ENCODE measurements around the gene SLC9C2.
"Not testable (repeated sequence)": the region's sequence is repeated elsewhere in the genome, so short reads cannot be mapped to it uniquely, and the experiment has no call there.

SLC9C2 gene

DNA sequence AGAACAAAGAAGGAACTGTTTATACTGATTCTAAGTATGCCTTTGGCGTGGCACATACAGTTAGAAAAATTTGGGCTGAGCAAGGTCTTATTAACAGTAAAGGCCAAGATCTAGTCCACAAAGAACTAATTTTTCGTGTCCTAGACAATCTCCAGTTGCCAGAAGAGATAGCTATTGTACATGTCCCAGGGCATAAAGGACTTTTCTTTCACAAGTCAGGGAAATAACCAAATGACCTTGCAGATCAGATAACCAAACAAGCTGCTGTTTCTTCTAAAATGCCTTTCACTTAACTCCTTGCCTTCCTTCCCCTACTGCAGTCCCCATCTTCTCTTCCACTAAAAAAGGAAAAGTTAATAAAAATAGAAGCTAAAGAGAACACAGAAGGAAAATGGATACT, 36.2 kb upstream of the SLC9C2 start:
- H3K27ac ChIP-seq, result no peak overlapping the region

DNA sequence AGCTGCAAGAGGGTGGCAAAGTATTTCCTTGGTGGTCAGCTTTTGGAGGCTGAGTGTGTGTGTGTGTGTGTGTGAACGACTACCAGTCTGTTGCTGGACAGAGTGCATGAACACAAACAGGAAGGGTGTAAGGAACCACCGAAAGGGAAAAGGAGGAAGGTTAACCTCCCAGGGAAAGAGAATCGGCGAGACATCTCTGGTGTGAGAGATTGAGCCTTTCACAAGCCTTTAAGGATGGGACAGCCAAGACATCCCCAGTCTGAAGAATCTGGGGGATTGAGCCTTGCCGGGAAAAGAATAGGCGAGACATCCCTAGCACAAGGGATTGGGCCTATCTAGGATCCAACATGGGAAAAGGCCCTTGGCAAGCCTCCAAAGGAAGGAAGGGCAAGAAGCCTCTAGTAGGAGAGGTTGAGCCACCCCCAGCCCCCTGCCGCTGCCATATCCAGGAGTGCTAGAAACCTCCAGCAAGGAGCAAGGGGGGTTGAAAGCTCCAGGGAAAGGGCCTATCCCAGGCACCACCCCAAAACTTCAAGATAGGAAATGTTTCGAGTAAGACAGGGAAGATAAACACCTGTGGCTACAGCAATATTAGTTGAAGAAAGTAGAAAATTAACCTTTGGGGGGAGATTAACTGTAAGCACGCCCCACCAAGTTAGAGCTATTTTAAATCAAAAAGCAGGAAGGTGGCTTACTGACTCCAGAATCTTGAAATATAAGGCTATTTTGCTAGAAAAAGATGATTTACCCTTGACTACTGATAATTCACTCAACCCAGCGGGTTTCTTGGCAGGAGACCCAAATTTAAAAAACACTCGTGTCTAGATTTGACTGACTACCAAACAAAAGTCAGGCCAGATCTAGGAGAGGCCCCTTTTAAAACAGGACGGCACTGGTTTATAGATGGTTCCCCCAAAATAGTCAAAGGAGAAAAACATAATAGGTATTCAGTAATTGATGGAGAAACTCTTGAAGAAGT, 35.5 kb upstream of the SLC9C2 start:
- Histone ChIP-seq H3K4me2 (no peak overlapping the region), H3K79me2 (ENCODE audit: insufficient read depth, low read depth) (no peaks in the 10 kb centered on the region), H3K4me3 (IDR thresholded peaks at IDR 0.05; ENCODE audit: insufficient read depth, low read depth, low read length) (no peak overlapping the region), H3K27me3 (ENCODE audit: insufficient read depth, low read depth) (no peaks in the 10 kb centered on the region), H3K27ac (no peak overlapping the region), H4K20me1 (ENCODE audit: insufficient read depth) (no peaks in the 10 kb centered on the region), H3K4me1 (ENCODE audit: low read depth, poor library complexity, severe bottlenecking) (no peaks in the 10 kb centered on the region), H3K36me3 (ENCODE audit: insufficient read depth) (no peaks in the 10 kb centered on the region), H2AFZ (ENCODE audit: low read depth) (no peak overlapping the region), H3K9ac (no peak overlapping the region)
- TF ChIP-seq, protein P1, sequence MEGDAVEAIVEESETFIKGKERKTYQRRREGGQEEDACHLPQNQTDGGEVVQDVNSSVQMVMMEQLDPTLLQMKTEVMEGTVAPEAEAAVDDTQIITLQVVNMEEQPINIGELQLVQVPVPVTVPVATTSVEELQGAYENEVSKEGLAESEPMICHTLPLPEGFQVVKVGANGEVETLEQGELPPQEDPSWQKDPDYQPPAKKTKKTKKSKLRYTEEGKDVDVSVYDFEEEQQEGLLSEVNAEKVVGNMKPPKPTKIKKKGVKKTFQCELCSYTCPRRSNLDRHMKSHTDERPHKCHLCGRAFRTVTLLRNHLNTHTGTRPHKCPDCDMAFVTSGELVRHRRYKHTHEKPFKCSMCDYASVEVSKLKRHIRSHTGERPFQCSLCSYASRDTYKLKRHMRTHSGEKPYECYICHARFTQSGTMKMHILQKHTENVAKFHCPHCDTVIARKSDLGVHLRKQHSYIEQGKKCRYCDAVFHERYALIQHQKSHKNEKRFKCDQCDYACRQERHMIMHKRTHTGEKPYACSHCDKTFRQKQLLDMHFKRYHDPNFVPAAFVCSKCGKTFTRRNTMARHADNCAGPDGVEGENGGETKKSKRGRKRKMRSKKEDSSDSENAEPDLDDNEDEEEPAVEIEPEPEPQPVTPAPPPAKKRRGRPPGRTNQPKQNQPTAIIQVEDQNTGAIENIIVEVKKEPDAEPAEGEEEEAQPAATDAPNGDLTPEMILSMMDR (conservative IDR thresholded peaks at IDR 0.05; ENCODE audit: low read depth, low read length), result no peak

More for the DNA sequence above, 36.2 kb upstream of the SLC9C2 start:
- no peaks in the 10 kb centered on the region for H4K20me1 ChIP-seq (ENCODE audit: insufficient read depth)
- H3K9ac ChIP-seq, result no peak overlapping the region
- H3K79me2 ChIP-seq (ENCODE audit: insufficient read depth, low read depth), result no peaks in the 10 kb centered on the region
- H2AFZ ChIP-seq (ENCODE audit: low read depth), result no peak overlapping the region
- H3K27me3 ChIP-seq (ENCODE audit: insufficient read depth, low read depth), result no peaks in the 10 kb centered on the region
- H3K4me2 ChIP-seq, result no peak overlapping the region
- no peaks in the 10 kb centered on the region for H3K4me1 ChIP-seq (ENCODE audit: low read depth, poor library complexity, severe bottlenecking)
- TF ChIP-seq, protein P1 (conservative IDR thresholded peaks at IDR 0.05; ENCODE audit: low read depth, low read length), result no peak
- no peaks in the 10 kb centered on the region for H3K36me3 ChIP-seq (ENCODE audit: insufficient read depth)
- H3K4me3 ChIP-seq (IDR thresholded peaks at IDR 0.05; ENCODE audit: insufficient read depth, low read depth, low read length), result no peak overlapping the region

DNA sequence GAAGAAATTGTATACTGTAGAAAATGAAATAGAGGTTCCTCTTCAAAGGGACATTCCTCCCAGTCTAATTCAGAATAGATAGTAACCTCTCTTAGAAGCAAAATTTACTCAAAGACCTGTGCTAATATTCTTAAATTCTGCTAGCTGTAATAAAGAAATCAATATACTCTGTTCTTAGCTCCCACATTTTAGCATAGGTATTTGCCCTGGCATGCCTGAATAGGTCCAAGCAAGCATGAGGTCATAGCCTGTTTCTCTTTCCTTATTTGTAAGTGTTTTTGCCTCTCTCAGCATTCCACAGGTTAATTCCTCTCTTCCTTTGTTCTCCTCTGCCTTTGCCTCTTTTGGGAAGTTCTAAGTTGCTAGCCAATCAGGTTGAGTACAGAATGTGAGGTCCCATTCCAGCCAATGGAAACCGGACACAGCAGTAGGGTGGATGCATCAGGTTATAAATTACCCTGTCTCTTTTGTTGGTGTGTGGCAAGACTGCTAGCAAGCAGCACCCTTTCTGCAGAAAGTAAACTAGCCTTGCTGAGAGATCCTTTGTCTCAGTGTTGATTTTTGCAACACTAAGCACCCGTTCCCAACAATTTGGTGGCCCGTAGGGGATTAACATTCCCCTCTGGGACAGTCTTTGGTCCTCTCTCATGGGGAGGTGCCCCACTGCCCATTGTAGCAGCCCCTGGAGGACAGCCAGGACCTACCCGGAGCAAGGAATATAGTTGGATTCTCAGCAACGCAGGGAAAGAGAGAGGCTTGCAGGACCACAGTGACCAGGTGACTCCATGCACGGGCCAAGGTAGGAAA, 34.6 kb upstream of the SLC9C2 start:
- not testable (repeated sequence) for H3K27ac ChIP-seq; H3K27me3 ChIP-seq (ENCODE audit: insufficient read depth, low read depth); H3K4me1 ChIP-seq (ENCODE audit: low read depth, poor library complexity, severe bottlenecking); H2AFZ ChIP-seq (ENCODE audit: low read depth); H4K20me1 ChIP-seq (ENCODE audit: insufficient read depth); H3K79me2 ChIP-seq (ENCODE audit: insufficient read depth, low read depth); H3K4me2 ChIP-seq; H3K36me3 ChIP-seq (ENCODE audit: insufficient read depth); H3K9ac ChIP-seq; H3K4me3 ChIP-seq (IDR thresholded peaks at IDR 0.05; ENCODE audit: insufficient read depth, low read depth, low read length)

DNA sequence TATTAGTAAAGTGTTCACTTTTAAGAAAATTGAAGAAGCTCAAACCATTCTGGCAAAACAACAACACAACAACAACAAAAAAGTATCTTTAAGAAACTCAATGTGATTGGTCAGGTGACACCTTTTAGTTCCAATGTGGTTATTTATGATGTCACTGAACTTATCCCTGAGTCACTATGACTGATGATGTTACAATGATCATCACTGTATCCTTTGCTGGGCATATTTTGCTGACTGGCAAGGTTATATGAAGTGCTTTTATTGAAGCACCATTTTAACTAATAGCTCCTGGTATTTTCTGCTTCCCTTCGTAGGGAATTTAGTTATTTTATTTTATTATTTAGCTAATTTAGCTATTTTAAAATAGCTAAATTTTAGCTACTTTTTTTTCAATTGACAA, 32.2 kb upstream of the SLC9C2 start, which contains the start of gene TEX50:
Gene TEX50 (plus strand): TSS at position 223 of the 400 bp plus-strand sequence. CDS start 184 bp downstream, outside the sequence.
- Histone ChIP-seq H3K27ac (no peak within 1 kb of the TSS), H3K9ac (no peak within 1 kb of the TSS), H3K27me3 (ENCODE audit: insufficient read depth, low read depth) (no peaks in the 10 kb centered on the region), H3K4me3 (IDR thresholded peaks at IDR 0.05; ENCODE audit: insufficient read depth, low read depth, low read length) (no peak within 1 kb of the TSS), H4K20me1 (ENCODE audit: insufficient read depth) (no peaks in the 10 kb centered on the region), H3K4me2 (no peak within 1 kb of the TSS), H2AFZ (ENCODE audit: low read depth) (no peak within 1 kb of the TSS), H3K4me1 (ENCODE audit: low read depth, poor library complexity, severe bottlenecking) (no peaks in the 10 kb centered on the region), H3K79me2 (ENCODE audit: insufficient read depth, low read depth) (no peaks in the 10 kb centered on the region), H3K36me3 (ENCODE audit: insufficient read depth) (no peaks in the 10 kb centered on the region)
- TF ChIP-seq, protein P1 (conservative IDR thresholded peaks at IDR 0.05; ENCODE audit: low read depth, low read length), result no peak

Measured in KMS-11 (cell line).